Measurements from ENCODE around the gene MOGAT1.
"Not testable (repeated sequence)": the region's sequence is repeated elsewhere in the genome, so short reads cannot be mapped to it uniquely, and the experiment has no call there.

The MOGAT1 gene

DNA sequence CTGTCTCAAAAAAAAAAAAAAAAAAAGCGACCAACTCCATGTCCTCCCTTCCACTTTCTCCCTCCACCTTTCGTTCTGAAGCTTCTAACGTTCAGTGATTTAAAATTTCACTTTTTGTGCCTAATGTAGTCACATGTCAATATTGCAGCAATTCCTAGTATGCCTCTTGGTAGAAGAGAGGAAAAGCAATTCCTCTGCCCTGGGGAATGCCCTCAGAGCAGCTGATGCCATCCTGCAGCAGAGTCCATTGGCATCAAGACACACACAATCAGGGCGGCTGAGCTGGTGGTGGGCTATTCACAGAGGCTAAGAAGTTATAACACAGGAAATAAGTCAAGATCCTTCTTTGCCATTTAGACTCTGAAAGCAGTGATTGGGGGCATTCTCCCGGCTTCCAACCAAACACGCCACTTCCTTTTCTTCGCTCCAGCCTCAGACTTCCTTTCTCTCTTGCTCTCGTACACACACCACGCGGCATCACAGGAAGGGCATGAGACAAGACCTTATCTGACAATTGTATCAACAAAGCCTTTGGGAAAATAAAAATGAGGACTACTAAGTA lies 71.9 kb downstream of the MOGAT1 start:
- DNase-seq (ENCODE audit: low read depth), result no peak

DNA sequence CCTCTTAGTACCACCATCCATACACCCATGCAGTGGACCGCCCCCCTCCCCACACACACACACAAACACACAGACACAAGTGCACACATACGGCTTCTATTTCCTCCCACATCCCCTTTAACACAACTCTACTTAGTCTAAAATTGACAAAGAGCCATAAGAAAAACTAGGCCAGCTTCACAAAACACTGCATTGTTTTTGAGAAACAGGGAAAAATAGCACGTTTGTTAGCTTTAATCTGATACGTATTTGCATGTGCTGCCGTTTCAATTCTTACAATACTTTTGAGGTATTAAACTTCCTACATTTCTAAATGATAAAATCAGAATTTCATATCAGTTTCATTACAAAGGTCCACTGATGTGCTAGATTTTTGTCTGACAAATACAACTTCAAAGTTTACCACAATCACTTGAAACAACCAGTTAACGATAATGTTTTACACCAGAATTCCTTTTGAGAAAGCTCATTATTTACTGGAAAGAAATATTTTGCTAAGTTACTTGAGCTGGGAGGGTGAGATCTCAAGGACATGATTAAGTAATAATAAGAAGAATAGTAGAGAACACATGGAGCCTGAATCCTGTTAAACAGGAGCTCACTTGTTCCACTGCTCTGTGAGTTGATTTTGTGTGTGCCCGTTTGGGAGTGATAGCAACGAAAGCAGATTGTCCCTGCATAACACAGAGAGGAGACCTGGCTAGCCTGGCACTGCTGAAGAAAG lies 74.5 kb downstream of the MOGAT1 start:
- no peak for DNase-seq (ENCODE audit: low read depth)

DNA sequence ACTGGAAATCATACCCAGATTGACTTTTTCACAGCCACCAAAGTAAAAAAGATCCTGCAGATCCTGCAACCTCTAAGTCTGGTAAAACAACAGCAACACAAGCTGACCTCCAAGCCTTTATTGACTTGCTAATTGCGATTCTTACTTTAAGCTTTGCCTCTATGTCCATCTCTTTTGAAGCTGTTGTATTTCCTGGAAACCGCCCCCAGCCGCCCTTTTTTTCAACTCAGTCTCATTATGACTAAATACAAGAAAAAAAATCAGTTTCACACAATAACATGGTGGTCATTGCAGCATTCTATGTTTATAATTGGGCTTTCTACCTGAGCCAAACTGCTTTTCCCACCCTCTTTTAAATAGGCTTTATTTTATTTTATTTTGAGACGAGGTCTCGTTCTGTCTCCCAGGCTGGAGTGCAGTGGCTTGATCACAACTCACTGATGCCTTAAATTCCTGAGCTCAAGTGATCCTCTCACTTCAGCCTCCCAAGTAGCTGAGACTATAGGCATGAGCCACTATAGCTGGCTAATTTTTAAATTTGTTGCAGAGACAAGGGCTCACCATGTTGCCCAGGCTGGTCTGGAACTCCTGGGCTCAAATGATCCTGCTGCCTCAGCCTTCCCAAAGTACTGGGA lies 76.2 kb downstream of the MOGAT1 start:
- DNase-seq (ENCODE audit: low read depth), result no peak

DNA sequence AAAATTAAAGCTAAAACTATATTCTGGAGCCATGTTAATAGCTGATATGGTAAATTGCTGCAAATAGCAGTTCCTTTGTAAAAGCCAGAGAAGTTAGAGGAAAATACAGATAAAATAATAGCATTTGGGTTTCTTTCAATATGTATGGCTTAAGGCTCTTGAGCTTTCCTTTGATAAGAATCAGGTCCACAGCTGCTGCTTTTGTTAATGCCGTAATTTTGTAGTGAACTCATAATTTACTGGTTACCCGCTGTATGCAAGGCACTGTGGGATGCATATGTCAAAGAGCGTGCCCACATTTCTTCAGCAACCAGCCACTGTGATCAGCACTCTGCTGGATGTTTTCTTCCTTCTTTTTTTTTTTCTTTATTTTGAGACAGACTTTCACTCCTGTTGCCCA lies 79.1 kb downstream of the MOGAT1 start:
- no peak for DNase-seq (ENCODE audit: low read depth)

DNA sequence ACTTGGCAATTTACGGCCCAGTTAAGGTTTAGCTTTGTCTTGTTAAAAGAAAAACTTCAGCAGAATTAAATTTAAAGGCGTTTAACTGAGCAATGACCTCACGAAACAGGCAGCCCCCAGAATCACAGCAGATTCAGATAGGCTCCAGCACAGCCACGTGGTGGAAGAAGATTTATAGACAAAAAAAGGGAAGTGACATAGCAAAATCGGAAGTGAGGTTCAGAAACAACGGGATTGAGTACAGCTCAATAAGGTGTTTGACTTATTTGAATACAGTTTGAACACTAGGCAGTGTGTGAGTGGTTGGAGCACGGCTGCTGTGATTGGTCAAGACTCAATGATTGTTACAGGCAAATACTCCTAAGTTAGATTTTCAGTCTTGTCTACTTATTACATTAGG lies 79.8 kb downstream of the MOGAT1 start:
- no peak for DNase-seq (ENCODE audit: low read depth)

DNA sequence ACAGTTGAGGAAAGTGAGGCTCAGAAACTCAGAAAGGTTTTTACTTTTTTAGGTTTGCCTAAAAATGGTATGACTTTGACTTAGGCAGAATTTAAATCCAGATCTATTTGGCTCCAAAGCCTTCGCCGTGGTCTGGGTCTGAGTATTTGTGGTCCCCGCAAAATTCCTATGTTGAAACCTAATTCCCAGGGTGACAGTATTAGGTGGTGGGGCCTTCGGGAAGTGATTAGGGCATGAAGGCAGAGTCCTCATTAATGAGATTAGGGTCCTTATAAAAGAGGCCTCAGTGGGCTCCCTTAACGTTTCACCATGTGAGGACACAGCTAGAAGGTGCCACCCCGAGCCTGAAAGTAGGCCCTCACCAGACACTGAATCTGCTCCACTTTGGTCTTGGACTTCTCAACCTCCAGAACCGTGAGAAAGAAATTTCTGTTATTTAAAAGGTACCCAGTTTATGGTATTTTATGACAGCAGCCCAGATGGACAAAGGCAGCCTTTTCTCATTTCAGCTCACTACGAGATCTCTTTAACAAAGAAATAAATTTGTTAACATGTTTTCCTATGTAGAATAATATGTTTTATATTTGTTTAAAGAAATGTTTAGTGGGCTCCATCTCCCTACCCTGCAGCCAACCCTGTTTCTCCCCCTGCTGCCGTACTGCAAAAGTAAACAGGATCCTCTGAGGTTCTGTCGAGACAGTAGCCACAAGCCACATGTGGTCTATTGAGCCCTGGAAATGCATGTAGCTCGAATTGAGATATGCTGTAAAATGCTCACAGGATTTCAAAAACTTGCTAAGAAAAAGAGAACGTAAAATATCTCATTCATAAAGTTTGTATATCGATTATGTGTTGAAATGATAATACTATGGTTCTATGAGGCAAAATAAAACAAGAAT lies 80.6 kb downstream of the MOGAT1 start:
- no peak for DNase-seq (ENCODE audit: low read depth)

DNA sequence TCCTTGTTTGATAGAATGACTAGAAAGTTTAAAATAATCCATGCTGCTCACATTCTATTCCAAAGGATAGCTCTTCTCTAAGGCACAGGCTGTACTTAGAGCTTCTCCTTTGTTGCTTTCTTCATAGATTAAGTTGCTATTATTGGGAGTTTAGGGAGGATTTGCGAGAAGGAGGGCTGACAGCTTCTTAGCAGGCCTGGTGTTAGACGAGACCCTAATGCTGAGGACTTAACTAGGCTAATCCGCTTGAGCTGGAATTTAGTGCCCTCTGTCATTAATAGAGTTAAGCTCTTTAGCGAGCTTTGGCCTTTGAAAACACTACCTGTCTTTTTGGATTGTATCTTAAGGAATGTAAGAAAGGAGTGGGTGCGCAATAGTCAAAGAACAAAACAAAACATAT lies 81.3 kb downstream of the MOGAT1 start:
- no peak for DNase-seq (ENCODE audit: low read depth)

DNA sequence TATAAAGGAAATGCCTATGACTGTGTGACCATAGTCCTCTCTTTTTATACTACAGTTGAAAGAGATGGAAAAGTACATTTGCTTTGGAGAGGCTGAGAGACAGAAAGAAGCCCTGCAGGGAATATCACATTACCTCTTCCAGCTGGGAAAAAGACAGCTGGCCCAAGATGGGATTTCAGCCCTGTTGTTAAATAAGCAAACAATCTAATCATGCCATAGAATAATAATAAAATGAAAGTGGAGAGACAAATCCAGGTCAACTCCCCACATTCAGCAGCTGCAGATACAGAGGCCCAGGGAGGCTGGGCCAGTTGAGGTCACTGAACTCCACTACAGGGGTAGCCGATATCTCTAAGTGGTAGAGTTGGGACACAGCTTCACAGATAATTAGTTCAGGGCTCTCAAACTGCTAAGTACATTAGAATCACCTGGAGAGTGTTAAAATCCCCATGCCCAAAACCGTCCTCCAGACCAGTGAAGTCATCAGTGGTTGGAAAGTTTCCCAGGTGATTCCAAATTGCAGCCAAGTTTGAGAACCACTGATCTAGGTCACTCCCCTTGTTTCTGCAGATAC lies 81.9 kb downstream of the MOGAT1 start:
- no peak for DNase-seq (ENCODE audit: low read depth)

DNA sequence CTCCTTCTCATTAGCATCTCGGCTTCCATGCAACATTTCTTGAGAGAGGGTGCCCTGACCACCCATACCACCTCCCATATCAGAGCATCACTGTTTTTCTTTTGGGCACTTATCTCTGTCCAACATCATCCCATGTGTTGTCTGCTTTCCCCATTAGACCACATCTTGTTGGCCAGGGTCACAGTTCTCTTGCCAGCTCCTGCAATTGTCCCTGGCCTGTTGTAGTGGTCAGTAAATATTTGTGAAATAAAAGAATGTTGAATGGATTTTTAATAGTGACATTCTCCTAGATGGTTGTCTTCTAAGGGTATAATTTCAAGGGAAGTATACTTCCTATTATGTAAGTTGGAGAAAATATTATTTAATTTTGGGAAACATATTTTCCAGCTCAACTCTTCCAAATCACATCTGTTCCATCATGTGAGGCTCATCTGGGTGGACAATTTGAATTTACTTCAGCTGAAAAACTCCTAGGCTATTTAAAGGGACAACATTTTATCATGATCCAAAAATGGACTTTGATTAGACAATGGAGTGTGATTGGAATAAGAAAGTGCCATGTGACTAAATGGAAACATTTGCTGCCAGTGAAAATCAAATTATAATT lies 83.0 kb downstream of the MOGAT1 start:
- no peak for DNase-seq (ENCODE audit: low read depth)

DNA sequence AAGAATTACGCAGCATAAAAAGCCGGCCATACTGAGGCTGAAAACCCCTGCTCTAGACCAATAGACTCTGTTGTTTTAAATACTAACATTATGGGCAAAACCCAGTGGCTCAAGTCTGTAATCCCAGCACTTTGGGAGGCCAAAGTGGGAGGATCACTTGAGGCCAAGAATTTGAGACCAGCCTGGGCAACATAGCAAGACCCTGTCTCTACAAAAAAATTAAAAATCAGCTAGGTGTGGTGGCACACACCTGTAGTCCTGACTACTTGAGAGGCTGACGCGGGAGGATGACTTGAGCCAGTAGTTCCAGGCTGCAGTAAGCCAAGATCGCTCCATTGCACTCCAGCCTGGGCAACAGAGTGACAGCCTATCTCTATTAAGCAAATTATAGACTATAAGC lies 84.1 kb downstream of the MOGAT1 start:
- not testable (repeated sequence) for DNase-seq (ENCODE audit: low read depth)

DNA sequence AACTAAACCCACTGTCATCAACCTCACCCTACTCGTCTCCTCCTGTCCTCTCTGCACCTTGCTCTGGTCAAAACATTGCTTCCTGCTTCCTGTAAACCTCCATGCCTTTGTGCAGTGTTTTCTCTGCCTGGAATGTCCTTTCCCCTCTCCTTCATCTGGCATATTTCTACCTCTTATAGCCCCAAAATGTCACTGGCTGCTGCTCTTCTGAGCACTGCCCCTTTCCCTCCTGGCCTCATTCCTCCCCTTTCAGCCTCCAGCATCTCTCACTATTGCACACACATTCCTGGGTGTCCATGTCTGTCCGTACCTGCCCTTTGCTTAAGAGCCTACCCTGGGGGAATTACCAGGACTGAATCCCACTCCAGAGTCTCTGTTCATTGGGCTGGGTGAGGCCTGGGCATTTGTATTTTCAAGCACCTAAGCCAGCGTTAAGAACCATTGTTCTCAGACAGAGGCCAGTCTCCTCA lies 84.9 kb downstream of the MOGAT1 start:
- DNase-seq (ENCODE audit: low read depth), result no peak

DNA sequence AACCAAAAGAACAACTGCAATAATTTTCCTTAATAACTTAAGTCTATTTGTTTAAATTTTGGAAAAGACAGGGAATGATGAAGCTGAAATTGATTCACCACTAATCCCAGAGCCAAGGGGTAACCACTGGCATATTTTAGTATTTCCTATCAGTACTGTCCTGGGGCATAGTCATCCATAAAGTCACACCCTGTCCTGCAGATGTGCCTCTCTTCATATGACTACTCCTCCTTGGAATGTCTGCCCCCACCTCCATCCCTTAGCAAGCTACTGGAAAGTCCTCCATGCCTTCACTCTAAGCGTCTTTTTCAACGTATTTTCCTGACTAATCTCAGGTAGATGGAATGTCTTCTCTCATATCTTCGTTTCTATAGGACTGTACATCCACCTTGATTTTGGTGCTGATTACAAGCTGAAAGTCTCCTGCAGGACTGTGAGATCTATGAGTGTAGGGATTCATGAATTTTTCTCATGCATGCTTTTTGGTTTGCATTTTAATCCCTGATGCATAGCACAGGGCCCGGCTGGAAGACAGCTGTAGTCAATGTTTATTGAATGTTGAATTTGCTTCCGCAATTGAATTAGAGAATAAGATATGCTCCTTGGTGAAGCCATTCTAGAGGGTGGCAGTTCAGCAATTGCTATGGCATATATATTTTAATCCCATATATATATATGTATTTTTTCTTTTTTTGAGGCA lies 85.6 kb downstream of the MOGAT1 start:
- no peak for DNase-seq (ENCODE audit: low read depth)

All from stimulated activated CD8-positive, alpha-beta memory T cell treated with anti-CD3 and anti-CD28 coated beads, Interleukin-12 subunit alpha, Interleukin-12 subunit beta, amount 100 ng/mL, for 4 hours (primary cell).